NCI-H146 (cell line): Measurements from ENCODE around the gene GPRASP1.
"Not testable (repeated sequence)": the region's sequence is repeated elsewhere in the genome, so short reads cannot be mapped to it uniquely, and the experiment has no call there.

ENCODE experiments used
- DNase-seq: peaks from one replicate; lab custom pipeline; 2025; lab: John Stamatoyannopoulos, UW

GPRASP1 gene

GRCh38 chrX:102651242-102652011 is at the start of gene GPRASP1:
Gene GPRASP1 (plus strand): TSS chrX:102651483. CDS start chrX:102653914, 2,431 bp downstream.
- DNase-seq: peak; percentile 70

- DNase-seq: no peak
Observed at GRCh38 chrX:102604327-102604726, 47.0 kb upstream of the GPRASP1 start.

- DNase-seq: no peak
Observed at GRCh38 chrX:102606115-102606514, 45.2 kb upstream of the GPRASP1 start.

GRCh38 chrX:102610905-102611304 is 40.4 kb upstream of the GPRASP1 start:
- no peak for DNase-seq

- DNase-seq: no peak
Observed at GRCh38 chrX:102624105-102624504, 27.2 kb upstream of the GPRASP1 start.

- DNase-seq: no peak
Observed at GRCh38 chrX:102627640-102628039, 23.6 kb upstream of the GPRASP1 start.

GRCh38 chrX:102637561-102637960 is 13.7 kb upstream of the GPRASP1 start:
- no peak for DNase-seq

- DNase-seq: no peak
Observed at GRCh38 chrX:102650903-102651241, 411 bp upstream of the GPRASP1 start.

GRCh38 chrX:102652031-102652688 is 877 bp downstream of the GPRASP1 start:
- peak; percentile 28 for DNase-seq

GRCh38 chrX:102654696-102655095 is 3.4 kb downstream of the GPRASP1 start:
- no peak for DNase-seq

GRCh38 chrX:102658556-102658955 is 7.3 kb downstream of the GPRASP1 start:
- DNase-seq: no peak

- no peak for DNase-seq
Observed at GRCh38 chrX:102659790-102660757, 8.8 kb downstream of the GPRASP1 start.

- DNase-seq: not testable (repeated sequence)
Observed at GRCh38 chrX:102663820-102664219, 12.5 kb downstream of the GPRASP1 start.

- not testable (repeated sequence) for DNase-seq
Observed at GRCh38 chrX:102667034-102667433, 15.8 kb downstream of the GPRASP1 start.

- no peak for DNase-seq
Observed at GRCh38 chrX:102669526-102669925, 18.2 kb downstream of the GPRASP1 start.

- no peak for DNase-seq
Observed at GRCh38 chrX:102672856-102673255, 21.6 kb downstream of the GPRASP1 start.

GRCh38 chrX:102677479-102677878 is 26.2 kb downstream of the GPRASP1 start:
- not testable (repeated sequence) for DNase-seq

- DNase-seq: no peak
Observed at GRCh38 chrX:102684772-102685520, 33.7 kb downstream of the GPRASP1 start.

GRCh38 chrX:102694749-102695148 is 43.5 kb downstream of the GPRASP1 start:
- no peak for DNase-seq

- DNase-seq: no peak
Observed at GRCh38 chrX:102696306-102696705, 45.0 kb downstream of the GPRASP1 start.

GRCh38 chrX:102697494-102697893 is 46.2 kb downstream of the GPRASP1 start:
- no peak for DNase-seq
